ENCODE results near the gene WWOX. TPM values are rescaled to one million over a fixed set of nuclear protein-coding genes. Genes with fewer than 3 reads are reported as not detected.

Gene WWOX
- total RNA-seq, 1 donor from 2014 or later: 17.8 TPM

GRCh38 chr16:79169239-79169638 is 1069.8 kb downstream of the WWOX start:
- Mint-ChIP-seq H3K9me3 (peaks cover 11% of the 10 kb centered on the region), H3K4me1 (ENCODE audit: low read depth) (peaks cover 14% of the 10 kb centered on the region), H3K27ac (no peak overlapping the region), H3K4me3 (no peak overlapping the region), H3K36me3 (ENCODE audit: low read depth) (peaks cover 7% of the 10 kb centered on the region), H3K27me3 (ENCODE audit: insufficient read depth) (no peaks in the 10 kb centered on the region)
- DNase-seq (ENCODE audit: low spot score): peak; percentile 11
- intact Hi-C loops (cut with micrococcal nuclease): loop anchor here (10.0 kb wide), 2 partner anchors 94 to 264 kb away; no protein-coding TSS in a partner anchor

- intact Hi-C loops (cut with micrococcal nuclease): no loop called here
- DNase-seq (ENCODE audit: low spot score): no peak
- Mint-ChIP-seq H3K36me3 (ENCODE audit: low read depth) (peaks cover 7% of the 10 kb centered on the region), H3K4me3 (no peak overlapping the region), H3K4me1 (ENCODE audit: low read depth) (peaks cover 17% of the 10 kb centered on the region), H3K27ac (no peak overlapping the region), H3K27me3 (ENCODE audit: insufficient read depth) (no peaks in the 10 kb centered on the region), H3K9me3 (peaks cover 20% of the 10 kb centered on the region)
These were observed 1071.2 kb downstream of the WWOX start for GRCh38 chr16:79170555-79171246.

DNA sequence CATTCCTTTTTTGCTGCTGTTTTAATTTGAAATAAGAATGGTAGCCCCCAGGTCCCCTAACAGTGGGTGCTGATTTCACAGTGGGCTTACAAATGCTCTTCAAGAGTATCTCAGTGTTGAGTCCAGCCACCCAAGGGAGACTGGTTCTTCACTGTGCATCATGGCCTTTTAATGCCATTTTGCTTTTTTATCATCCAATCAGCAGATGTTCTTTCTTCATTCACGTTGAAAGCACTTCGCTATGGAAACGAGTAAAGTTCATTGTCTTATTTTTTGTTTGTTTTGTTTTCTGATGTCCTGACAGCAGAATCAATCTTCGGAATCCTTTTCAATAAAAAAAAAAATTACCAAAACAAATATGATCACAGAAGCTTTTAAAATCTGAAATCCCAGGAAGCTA is 1072.0 kb downstream of the WWOX start:
- no peak overlapping the region for H3K27ac Mint-ChIP-seq
- H3K9me3 Mint-ChIP-seq: peaks cover 23% of the 10 kb centered on the region
- no peak for DNase-seq (ENCODE audit: low spot score)
- intact Hi-C loops (cut with micrococcal nuclease): no loop called here
- H3K4me1 Mint-ChIP-seq (ENCODE audit: low read depth): peaks cover 20% of the 10 kb centered on the region
- H3K36me3 Mint-ChIP-seq (ENCODE audit: low read depth): peaks cover 7% of the 10 kb centered on the region
- no peak overlapping the region for H3K4me3 Mint-ChIP-seq
- no peaks in the 10 kb centered on the region for H3K27me3 Mint-ChIP-seq (ENCODE audit: insufficient read depth)

DNA sequence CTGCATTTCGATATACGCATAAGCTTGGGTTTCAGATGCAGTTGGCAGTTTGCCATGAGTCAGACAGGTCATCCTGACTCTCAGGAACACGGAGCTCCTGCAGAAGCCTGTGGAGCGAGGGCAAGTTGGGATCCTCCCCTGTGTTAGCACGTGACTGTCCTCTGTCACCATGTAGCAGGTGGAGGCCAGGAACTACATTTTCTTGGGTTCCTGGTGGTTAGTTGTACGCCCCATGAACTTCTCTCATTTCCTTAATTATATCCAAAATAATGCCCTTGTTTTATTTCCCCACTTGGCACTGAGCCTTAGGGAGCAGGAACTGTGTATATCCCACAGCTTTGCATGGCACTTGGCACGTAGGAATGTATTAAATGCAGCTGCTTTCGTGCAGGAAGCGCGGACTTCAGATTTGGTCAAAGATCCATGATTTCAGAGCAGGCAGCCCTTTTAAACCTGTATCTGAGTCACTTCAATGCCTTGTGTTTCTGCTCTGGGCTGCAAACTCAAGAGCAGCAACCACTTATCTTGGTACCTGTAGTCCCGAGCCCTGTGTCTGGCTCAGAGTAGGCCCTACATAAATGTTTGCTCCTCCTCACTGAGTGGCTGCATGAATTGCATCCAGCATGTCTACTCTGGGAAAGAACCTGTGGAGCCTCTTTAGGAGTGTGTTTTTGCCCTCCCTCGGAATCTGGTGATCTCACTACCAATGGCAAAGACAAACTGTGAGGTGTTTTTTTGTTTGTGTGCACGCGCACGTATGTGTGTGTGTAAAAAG is 1072.7 kb downstream of the WWOX start:
- Mint-ChIP-seq H3K36me3 (ENCODE audit: low read depth) (peaks cover 7% of the 10 kb centered on the region), H3K27ac (no peak overlapping the region), H3K4me3 (no peak overlapping the region), H3K9me3 (peaks cover 25% of the 10 kb centered on the region), H3K27me3 (ENCODE audit: insufficient read depth) (no peaks in the 10 kb centered on the region), H3K4me1 (ENCODE audit: low read depth) (peaks cover 20% of the 10 kb centered on the region)
- no peak for DNase-seq (ENCODE audit: low spot score)
- intact Hi-C loops (cut with micrococcal nuclease): no loop called here

- no peak for DNase-seq (ENCODE audit: low spot score)
- peaks cover 22% of the 10 kb centered on the region for H3K9me3 Mint-ChIP-seq
- H3K4me3 Mint-ChIP-seq: no peak overlapping the region
- no peak overlapping the region for H3K27ac Mint-ChIP-seq
- intact Hi-C loops (cut with micrococcal nuclease): no loop called here
- no peaks in the 10 kb centered on the region for H3K27me3 Mint-ChIP-seq (ENCODE audit: insufficient read depth)
- H3K36me3 Mint-ChIP-seq (ENCODE audit: low read depth): peaks cover 4% of the 10 kb centered on the region
- peaks cover 20% of the 10 kb centered on the region for H3K4me1 Mint-ChIP-seq (ENCODE audit: low read depth)
These were observed 1073.6 kb downstream of the WWOX start for GRCh38 chr16:79172976-79173500.

GRCh38 chr16:79173919-79174318 is 1074.5 kb downstream of the WWOX start:
- H3K27ac Mint-ChIP-seq: no peak overlapping the region
- peaks cover 17% of the 10 kb centered on the region for H3K4me1 Mint-ChIP-seq (ENCODE audit: low read depth)
- peaks cover 1% of the 10 kb centered on the region for H3K36me3 Mint-ChIP-seq (ENCODE audit: low read depth)
- DNase-seq (ENCODE audit: low spot score): no peak
- intact Hi-C loops (cut with micrococcal nuclease): no loop called here
- no peak overlapping the region for H3K4me3 Mint-ChIP-seq
- peaks cover 19% of the 10 kb centered on the region for H3K9me3 Mint-ChIP-seq
- no peaks in the 10 kb centered on the region for H3K27me3 Mint-ChIP-seq (ENCODE audit: insufficient read depth)

GRCh38 chr16:79175286-79176057 is 1076.0 kb downstream of the WWOX start:
- Mint-ChIP-seq H3K36me3 (ENCODE audit: low read depth) (no peaks in the 10 kb centered on the region), H3K4me1 (ENCODE audit: low read depth) (peaks cover 12% of the 10 kb centered on the region), H3K4me3 (no peak overlapping the region), H3K27me3 (ENCODE audit: insufficient read depth) (peaks cover 5% of the 10 kb centered on the region), H3K27ac (no peak overlapping the region), H3K9me3 (peaks cover 31% of the 10 kb centered on the region)
- no peak for DNase-seq (ENCODE audit: low spot score)
- intact Hi-C loops (cut with micrococcal nuclease): no loop called here

- peaks cover 5% of the 10 kb centered on the region for H3K27me3 Mint-ChIP-seq (ENCODE audit: insufficient read depth)
- intact Hi-C loops (cut with micrococcal nuclease): no loop called here
- DNase-seq (ENCODE audit: low spot score): no peak
- peaks cover 12% of the 10 kb centered on the region for H3K4me1 Mint-ChIP-seq (ENCODE audit: low read depth)
- no peak overlapping the region for H3K27ac Mint-ChIP-seq
- H3K9me3 Mint-ChIP-seq: peaks cover 39% of the 10 kb centered on the region
- H3K36me3 Mint-ChIP-seq (ENCODE audit: low read depth): no peaks in the 10 kb centered on the region
- H3K4me3 Mint-ChIP-seq: no peak overlapping the region
These were observed 1077.6 kb downstream of the WWOX start for GRCh38 chr16:79177018-79177417.

GRCh38 chr16:79181419-79181818 is 1082.0 kb downstream of the WWOX start:
- H3K4me3 Mint-ChIP-seq: no peak overlapping the region
- peaks cover 28% of the 10 kb centered on the region for H3K9me3 Mint-ChIP-seq
- no peaks in the 10 kb centered on the region for H3K36me3 Mint-ChIP-seq (ENCODE audit: low read depth)
- no peak for DNase-seq (ENCODE audit: low spot score)
- H3K27ac Mint-ChIP-seq: no peak overlapping the region
- no peaks in the 10 kb centered on the region for H3K4me1 Mint-ChIP-seq (ENCODE audit: low read depth)
- intact Hi-C loops (cut with micrococcal nuclease): no loop called here
- peaks cover 9% of the 10 kb centered on the region for H3K27me3 Mint-ChIP-seq (ENCODE audit: insufficient read depth)

GRCh38 chr16:79182616-79183015 is 1083.2 kb downstream of the WWOX start:
- Mint-ChIP-seq H3K27ac (no peak overlapping the region), H3K36me3 (ENCODE audit: low read depth) (no peaks in the 10 kb centered on the region), H3K4me1 (ENCODE audit: low read depth) (no peaks in the 10 kb centered on the region), H3K9me3 (peaks cover 20% of the 10 kb centered on the region), H3K27me3 (ENCODE audit: insufficient read depth) (peaks cover 9% of the 10 kb centered on the region), H3K4me3 (no peak overlapping the region)
- DNase-seq (ENCODE audit: low spot score): no peak
- intact Hi-C loops (cut with micrococcal nuclease): no loop called here

- no peak for DNase-seq (ENCODE audit: low spot score)
- no peaks in the 10 kb centered on the region for H3K4me1 Mint-ChIP-seq (ENCODE audit: low read depth)
- no peak overlapping the region for H3K4me3 Mint-ChIP-seq
- intact Hi-C loops (cut with micrococcal nuclease): no loop called here
- peaks cover 26% of the 10 kb centered on the region for H3K9me3 Mint-ChIP-seq
- no peaks in the 10 kb centered on the region for H3K36me3 Mint-ChIP-seq (ENCODE audit: low read depth)
- no peak overlapping the region for H3K27ac Mint-ChIP-seq
- peaks cover 9% of the 10 kb centered on the region for H3K27me3 Mint-ChIP-seq (ENCODE audit: insufficient read depth)
These were observed 1084.1 kb downstream of the WWOX start for GRCh38 chr16:79183571-79183970.

DNA sequence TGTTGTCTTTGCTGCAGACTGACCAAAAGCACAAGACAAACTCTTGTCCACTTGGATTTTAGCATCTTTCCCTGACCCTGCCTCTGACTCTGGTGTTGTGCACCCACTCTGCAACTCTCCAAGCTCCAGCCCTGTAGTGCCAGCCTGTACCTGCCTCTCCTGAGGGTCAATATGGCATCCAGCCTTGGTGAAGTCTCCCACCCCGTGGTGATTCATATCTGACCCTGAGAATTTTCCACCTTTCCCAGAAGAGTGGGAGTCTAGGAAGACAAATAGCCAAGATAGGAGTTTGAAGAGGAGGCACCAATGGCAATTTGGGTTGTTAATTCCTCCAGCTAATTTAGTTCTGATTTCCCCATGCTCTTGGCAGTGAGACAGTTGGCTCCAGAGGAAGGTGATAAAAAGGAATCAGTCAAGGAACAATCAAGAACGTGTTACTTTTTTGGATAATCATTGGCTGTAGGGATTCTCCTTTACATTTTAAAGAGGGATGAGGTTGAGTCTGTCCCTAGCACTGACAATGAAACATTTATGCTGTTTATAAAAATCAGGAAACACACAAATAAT is 1085.1 kb downstream of the WWOX start:
- Mint-ChIP-seq H3K4me3 (no peak overlapping the region), H3K27me3 (ENCODE audit: insufficient read depth) (peaks cover 9% of the 10 kb centered on the region), H3K9me3 (peaks cover 22% of the 10 kb centered on the region), H3K36me3 (ENCODE audit: low read depth) (no peaks in the 10 kb centered on the region), H3K4me1 (ENCODE audit: low read depth) (no peaks in the 10 kb centered on the region), H3K27ac (no peak overlapping the region)
- intact Hi-C loops (cut with micrococcal nuclease): no loop called here
- DNase-seq (ENCODE audit: low spot score): no peak

Measured in activated T-helper 1 cell treated with anti-CD3 and anti-CD28 coated beads, Interleukin-12 subunit alpha, Interleukin-12 subunit beta, Interleukin-2, Interleukin-4 antibody, amounts not matched to agents 30 ng/mL and 10 ng/mL and 1 ng/mL, durations not matched to agents 14 hours and 24 hours and 36 hours (primary cell).